Measurements from ENCODE around the gene PLPPR1. TPM values are rescaled to one million over a fixed set of nuclear protein-coding genes. Genes with fewer than 3 reads are reported as not detected.

The PLPPR1 gene
- total and polyA plus RNA-seq, 2 of the 13 experiments (the other 11 are each of a cell fraction or from before 2014, with no cell fraction given) = 16.0 to 84.7 TPM

DNA sequence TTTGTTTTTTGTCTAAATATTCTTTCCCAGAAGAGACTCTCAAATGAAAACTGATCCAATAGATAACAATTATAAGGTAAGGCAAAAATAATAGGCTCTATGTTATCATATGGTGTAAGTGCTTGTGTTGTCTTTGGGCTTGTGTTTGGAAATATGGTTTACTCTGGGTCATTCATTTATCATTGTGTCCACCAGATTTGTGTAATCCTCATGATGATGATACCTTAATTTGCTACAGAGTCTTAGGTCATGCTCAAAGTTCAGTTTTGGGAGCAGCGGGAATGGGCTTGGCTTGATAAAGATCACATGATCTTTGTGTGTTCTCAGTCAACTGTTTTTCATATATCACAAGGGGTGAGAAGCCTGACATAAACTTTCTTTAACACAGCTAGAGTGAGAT, 34.2 kb downstream of the PLPPR1 start (continued):
- TF ChIP-seq, protein P1, sequence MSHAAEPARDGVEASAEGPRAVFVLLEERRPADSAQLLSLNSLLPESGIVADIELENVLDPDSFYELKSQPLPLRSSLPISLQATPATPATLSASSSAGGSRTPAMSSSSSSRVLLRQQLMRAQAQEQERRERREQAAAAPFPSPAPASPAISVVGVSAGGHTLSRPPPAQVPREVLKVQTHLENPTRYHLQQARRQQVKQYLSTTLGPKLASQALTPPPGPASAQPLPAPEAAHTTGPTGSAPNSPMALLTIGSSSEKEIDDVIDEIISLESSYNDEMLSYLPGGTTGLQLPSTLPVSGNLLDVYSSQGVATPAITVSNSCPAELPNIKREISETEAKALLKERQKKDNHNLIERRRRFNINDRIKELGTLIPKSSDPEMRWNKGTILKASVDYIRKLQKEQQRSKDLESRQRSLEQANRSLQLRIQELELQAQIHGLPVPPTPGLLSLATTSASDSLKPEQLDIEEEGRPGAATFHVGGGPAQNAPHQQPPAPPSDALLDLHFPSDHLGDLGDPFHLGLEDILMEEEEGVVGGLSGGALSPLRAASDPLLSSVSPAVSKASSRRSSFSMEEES (CRISPR knock-in tag; IDR thresholded peaks at IDR 0.05) = peak; percentile 88; the same call in 1 of the 2 replicates
- TF ChIP-seq, protein P2, sequence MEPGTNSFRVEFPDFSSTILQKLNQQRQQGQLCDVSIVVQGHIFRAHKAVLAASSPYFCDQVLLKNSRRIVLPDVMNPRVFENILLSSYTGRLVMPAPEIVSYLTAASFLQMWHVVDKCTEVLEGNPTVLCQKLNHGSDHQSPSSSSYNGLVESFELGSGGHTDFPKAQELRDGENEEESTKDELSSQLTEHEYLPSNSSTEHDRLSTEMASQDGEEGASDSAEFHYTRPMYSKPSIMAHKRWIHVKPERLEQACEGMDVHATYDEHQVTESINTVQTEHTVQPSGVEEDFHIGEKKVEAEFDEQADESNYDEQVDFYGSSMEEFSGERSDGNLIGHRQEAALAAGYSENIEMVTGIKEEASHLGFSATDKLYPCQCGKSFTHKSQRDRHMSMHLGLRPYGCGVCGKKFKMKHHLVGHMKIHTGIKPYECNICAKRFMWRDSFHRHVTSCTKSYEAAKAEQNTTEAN (CRISPR knock-in tag; conservative IDR thresholded peaks at IDR 0.05) = 0 out of 2 replicates have a peak, but pooled peaks have one; percentile 13
- TF ChIP-seq, protein P3, sequence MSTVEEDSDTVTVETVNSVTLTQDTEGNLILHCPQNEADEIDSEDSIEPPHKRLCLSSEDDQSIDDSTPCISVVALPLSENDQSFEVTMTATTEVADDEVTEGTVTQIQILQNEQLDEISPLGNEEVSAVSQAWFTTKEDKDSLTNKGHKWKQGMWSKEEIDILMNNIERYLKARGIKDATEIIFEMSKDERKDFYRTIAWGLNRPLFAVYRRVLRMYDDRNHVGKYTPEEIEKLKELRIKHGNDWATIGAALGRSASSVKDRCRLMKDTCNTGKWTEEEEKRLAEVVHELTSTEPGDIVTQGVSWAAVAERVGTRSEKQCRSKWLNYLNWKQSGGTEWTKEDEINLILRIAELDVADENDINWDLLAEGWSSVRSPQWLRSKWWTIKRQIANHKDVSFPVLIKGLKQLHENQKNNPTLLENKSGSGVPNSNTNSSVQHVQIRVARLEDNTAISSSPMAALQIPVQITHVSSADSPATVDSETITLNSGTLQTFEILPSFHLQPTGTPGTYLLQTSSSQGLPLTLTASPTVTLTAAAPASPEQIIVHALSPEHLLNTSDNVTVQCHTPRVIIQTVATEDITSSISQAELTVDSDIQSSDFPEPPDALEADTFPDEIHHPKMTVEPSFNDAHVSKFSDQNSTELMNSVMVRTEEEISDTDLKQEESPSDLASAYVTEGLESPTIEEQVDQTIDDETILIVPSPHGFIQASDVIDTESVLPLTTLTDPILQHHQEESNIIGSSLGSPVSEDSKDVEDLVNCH (CRISPR knock-in tag; IDR thresholded peaks at IDR 0.05) = no peak
- TF ChIP-seq ZNF577 (CRISPR knock-in tag; IDR thresholded peaks at IDR 0.05; ENCODE audit: borderline replicate concordance, low read depth) (no peak), ZNF720 (CRISPR knock-in tag; IDR thresholded peaks at IDR 0.05) (no peak), ZFY (CRISPR knock-in tag; IDR thresholded peaks at IDR 0.05) (no peak), SIX1 (CRISPR knock-in tag; IDR thresholded peaks at IDR 0.05; ENCODE audit: borderline replicate concordance) (peak; percentile 46; the same call in 1 of the 2 replicates), BRCA1 (CRISPR knock-in tag; IDR thresholded peaks at IDR 0.05) (no peak), FOSL2 (CRISPR knock-in tag; IDR thresholded peaks at IDR 0.05) (peak; percentile 63), MEIS1 (CRISPR knock-in tag; IDR thresholded peaks at IDR 0.05; ENCODE audit: borderline replicate concordance) (no peak), PAX8 (CRISPR knock-in tag; IDR thresholded peaks at IDR 0.05; ENCODE audit: borderline replicate concordance) (no peak), ZNF615 (CRISPR knock-in tag; IDR thresholded peaks at IDR 0.05; ENCODE audit: borderline replicate concordance) (no peak), KDM6A (CRISPR knock-in tag; IDR thresholded peaks at IDR 0.05; ENCODE audit: low read depth) (peak; percentile 85), NR2F6 (IDR thresholded peaks at IDR 0.05) (peak; percentile 73), NR2F6 (CRISPR knock-in tag; IDR thresholded peaks at IDR 0.05) (peak; percentile 67; the same call in 1 of the 2 replicates), KDM5B (CRISPR knock-in tag; IDR thresholded peaks at IDR 0.05; ENCODE audit: borderline replicate concordance) (no peak)
- TF ChIP-seq, protein P4, sequence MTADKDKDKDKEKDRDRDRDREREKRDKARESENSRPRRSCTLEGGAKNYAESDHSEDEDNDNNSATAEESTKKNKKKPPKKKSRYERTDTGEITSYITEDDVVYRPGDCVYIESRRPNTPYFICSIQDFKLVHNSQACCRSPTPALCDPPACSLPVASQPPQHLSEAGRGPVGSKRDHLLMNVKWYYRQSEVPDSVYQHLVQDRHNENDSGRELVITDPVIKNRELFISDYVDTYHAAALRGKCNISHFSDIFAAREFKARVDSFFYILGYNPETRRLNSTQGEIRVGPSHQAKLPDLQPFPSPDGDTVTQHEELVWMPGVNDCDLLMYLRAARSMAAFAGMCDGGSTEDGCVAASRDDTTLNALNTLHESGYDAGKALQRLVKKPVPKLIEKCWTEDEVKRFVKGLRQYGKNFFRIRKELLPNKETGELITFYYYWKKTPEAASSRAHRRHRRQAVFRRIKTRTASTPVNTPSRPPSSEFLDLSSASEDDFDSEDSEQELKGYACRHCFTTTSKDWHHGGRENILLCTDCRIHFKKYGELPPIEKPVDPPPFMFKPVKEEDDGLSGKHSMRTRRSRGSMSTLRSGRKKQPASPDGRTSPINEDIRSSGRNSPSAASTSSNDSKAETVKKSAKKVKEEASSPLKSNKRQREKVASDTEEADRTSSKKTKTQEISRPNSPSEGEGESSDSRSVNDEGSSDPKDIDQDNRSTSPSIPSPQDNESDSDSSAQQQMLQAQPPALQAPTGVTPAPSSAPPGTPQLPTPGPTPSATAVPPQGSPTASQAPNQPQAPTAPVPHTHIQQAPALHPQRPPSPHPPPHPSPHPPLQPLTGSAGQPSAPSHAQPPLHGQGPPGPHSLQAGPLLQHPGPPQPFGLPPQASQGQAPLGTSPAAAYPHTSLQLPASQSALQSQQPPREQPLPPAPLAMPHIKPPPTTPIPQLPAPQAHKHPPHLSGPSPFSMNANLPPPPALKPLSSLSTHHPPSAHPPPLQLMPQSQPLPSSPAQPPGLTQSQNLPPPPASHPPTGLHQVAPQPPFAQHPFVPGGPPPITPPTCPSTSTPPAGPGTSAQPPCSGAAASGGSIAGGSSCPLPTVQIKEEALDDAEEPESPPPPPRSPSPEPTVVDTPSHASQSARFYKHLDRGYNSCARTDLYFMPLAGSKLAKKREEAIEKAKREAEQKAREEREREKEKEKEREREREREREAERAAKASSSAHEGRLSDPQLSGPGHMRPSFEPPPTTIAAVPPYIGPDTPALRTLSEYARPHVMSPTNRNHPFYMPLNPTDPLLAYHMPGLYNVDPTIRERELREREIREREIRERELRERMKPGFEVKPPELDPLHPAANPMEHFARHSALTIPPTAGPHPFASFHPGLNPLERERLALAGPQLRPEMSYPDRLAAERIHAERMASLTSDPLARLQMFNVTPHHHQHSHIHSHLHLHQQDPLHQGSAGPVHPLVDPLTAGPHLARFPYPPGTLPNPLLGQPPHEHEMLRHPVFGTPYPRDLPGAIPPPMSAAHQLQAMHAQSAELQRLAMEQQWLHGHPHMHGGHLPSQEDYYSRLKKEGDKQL (CRISPR knock-in tag; IDR thresholded peaks at IDR 0.05; ENCODE audit: low read depth) = peak; percentile 84
- TF ChIP-seq, protein P5, sequence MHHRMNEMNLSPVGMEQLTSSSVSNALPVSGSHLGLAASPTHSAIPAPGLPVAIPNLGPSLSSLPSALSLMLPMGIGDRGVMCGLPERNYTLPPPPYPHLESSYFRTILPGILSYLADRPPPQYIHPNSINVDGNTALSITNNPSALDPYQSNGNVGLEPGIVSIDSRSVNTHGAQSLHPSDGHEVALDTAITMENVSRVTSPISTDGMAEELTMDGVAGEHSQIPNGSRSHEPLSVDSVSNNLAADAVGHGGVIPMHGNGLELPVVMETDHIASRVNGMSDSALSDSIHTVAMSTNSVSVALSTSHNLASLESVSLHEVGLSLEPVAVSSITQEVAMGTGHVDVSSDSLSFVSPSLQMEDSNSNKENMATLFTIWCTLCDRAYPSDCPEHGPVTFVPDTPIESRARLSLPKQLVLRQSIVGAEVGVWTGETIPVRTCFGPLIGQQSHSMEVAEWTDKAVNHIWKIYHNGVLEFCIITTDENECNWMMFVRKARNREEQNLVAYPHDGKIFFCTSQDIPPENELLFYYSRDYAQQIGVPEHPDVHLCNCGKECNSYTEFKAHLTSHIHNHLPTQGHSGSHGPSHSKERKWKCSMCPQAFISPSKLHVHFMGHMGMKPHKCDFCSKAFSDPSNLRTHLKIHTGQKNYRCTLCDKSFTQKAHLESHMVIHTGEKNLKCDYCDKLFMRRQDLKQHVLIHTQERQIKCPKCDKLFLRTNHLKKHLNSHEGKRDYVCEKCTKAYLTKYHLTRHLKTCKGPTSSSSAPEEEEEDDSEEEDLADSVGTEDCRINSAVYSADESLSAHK (CRISPR knock-in tag; IDR thresholded peaks at IDR 0.05; ENCODE audit: borderline replicate concordance) = no peak
